Transverse colon (tissue), 4 donors: ENCODE data around the gene HNRNPH3.

ENCODE experiments used
- POLR2AphosphoS5 ChIP-seq, 3 donors: sonication (generic); formaldehyde crosslinking; IDR thresholded peaks; one replicate each; pipeline ENCODE4 v1.6.1; 2016; ENCODE audit warnings: antibody characterized with exemption in 3 of 3
- TF ChIP-seq, protein P1 (sequence below), 5 experiments: fragments of 200-600 bp in 3 of 5; fragments of 450-650 bp in 2 of 5; sonication (generic) in 3 of 5; IDR thresholded peaks; 1 replicate in 2 of 5; 2 replicates in 3 of 5; pipeline ENCODE4 v1.5.1; 2016 to 2017; ENCODE audit warnings: antibody characterized with exemption in 5 of 5, inconsistent platforms in 3 of 5, mild to moderate bottlenecking in 2 of 5, moderate library complexity in 1 of 5

- no peak for TF ChIP-seq POLR2AphosphoS5 (IDR thresholded peaks at IDR 0.05)
- TF ChIP-seq, protein P1, sequence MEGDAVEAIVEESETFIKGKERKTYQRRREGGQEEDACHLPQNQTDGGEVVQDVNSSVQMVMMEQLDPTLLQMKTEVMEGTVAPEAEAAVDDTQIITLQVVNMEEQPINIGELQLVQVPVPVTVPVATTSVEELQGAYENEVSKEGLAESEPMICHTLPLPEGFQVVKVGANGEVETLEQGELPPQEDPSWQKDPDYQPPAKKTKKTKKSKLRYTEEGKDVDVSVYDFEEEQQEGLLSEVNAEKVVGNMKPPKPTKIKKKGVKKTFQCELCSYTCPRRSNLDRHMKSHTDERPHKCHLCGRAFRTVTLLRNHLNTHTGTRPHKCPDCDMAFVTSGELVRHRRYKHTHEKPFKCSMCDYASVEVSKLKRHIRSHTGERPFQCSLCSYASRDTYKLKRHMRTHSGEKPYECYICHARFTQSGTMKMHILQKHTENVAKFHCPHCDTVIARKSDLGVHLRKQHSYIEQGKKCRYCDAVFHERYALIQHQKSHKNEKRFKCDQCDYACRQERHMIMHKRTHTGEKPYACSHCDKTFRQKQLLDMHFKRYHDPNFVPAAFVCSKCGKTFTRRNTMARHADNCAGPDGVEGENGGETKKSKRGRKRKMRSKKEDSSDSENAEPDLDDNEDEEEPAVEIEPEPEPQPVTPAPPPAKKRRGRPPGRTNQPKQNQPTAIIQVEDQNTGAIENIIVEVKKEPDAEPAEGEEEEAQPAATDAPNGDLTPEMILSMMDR (IDR thresholded peaks at IDR 0.05) = no peak
Measured at GRCh38 chr10:68284062-68285001, 47.5 kb upstream of the HNRNPH3 start.
